A549 (cell line): ENCODE measurements around the gene RELL1. TPM values are rescaled to one million over a fixed set of nuclear protein-coding genes. Genes with fewer than 3 reads are reported as not detected.

Source experiments
- ATAC-seq, 2 experiments: fragments of 200-7000 bp in 1 of 2; fragments of >200 bp in 1 of 2; cut with Nextera tagmentation in 1 of 2; cut with Tn5 transposase in 1 of 2; 3 replicates each; pipeline versions ENCODE4 v1.8.0 to v1.9.1; 2018 to 2020; ENCODE audit warnings: mild to moderate bottlenecking in 1 of 2, moderate library complexity in 1 of 2
- CTCF ChIA-PET: fragments of 300-600 bp; sonication (Branson Sonifier 250); formaldehyde crosslinking; extraction: SDS; loops from one replicate; lab custom pipeline; 2021; ENCODE audit warnings: antibody characterized with exemption, inconsistent platforms; lab: Yijun Ruan, JAX
- POLR2A ChIA-PET: fragments of 350-600 bp; formaldehyde crosslinking; extraction: SDS; loops from one replicate; lab custom pipeline; 2021; ENCODE audit warnings: antibody characterized with exemption, inconsistent platforms; lab: Yijun Ruan, JAX
- DNase-seq, 2 experiments: peaks; one replicate each; pipeline versions ENCODE4 v3.0.0 to v3.0.0-alpha.2; 2011 to 2016; ENCODE audit warnings: low read depth in 1 of 2, low spot score in 1 of 2
- FAIRE-seq: peaks from 2 replicates; lab custom pipeline; 2011; peaks lifted over from hg19 to GRCh38; lab: Jason Lieb, UNC
- H3K27ac ChIP-seq, 2 experiments: fragments of >200 bp; sonication (Bioruptor Twin); formaldehyde crosslinking; 3 replicates each; pipeline ENCODE4 v1.5.1; 2016 to 2017
- H3K4me1 ChIP-seq: fragments of >200 bp; sonication (Bioruptor Twin); formaldehyde crosslinking; 3 replicates; pipeline ENCODE4 v1.6.1; 2016
- H3K4me2 ChIP-seq: fragments of >200 bp; sonication (Bioruptor Twin); formaldehyde crosslinking; 3 replicates; pipeline ENCODE4 v1.6.1; 2016
- H3K4me3 ChIP-seq: fragments of >200 bp; sonication (Bioruptor Twin); formaldehyde crosslinking; 3 replicates; pipeline ENCODE4 v1.5.1; 2016
- H3K9me3 ChIP-seq: fragments of >200 bp; sonication (Bioruptor Twin); formaldehyde crosslinking; 3 replicates; pipeline ENCODE4 v1.6.1; 2016
- CBX8 ChIP-seq: fragments of 200-600 bp; sonication (generic); IDR thresholded peaks from 2 replicates; pipeline ENCODE4 v1.6.1; 2016
- CEBPB ChIP-seq, 2 experiments: fragments of >200 bp in 1 of 2; sonication (Bioruptor Twin) in 1 of 2; formaldehyde crosslinking in 1 of 2; IDR thresholded peaks; 2 replicates each; pipeline ENCODE4 v1.6.1; 2012 to 2016
- EHF ChIP-seq: fragments of 250-450 bp; sonication (Bioruptor Pico); IDR thresholded peaks from 2 replicates; pipeline ENCODE4 v1.5.0; 2020; ENCODE audit warnings: mild to moderate bottlenecking
- ESRRA ChIP-seq: fragments of 150-350 bp; IDR thresholded peaks from 2 replicates; pipeline ENCODE4 v1.6.1; 2014; ENCODE audit warnings: mild to moderate bottlenecking, low read length, borderline replicate concordance
- FOSL2 ChIP-seq, 2 experiments: fragments of 450-650 bp in 1 of 2; fragments of >200 bp in 1 of 2; sonication (Bioruptor Twin) in 1 of 2; formaldehyde crosslinking; IDR thresholded peaks; 2 replicates each; pipeline versions ENCODE4 v1.5.0 to v1.6.1; 2016 to 2020; ENCODE audit warnings: mild to moderate bottlenecking in 1 of 2, moderate library complexity in 1 of 2
- JUN ChIP-seq, 2 experiments: fragments of >200 bp; sonication (Bioruptor Twin); formaldehyde crosslinking; IDR thresholded peaks; 2 replicates in 1 of 2; 3 replicates in 1 of 2; pipeline ENCODE4 v1.6.1; 2016 to 2017
- JUNB ChIP-seq: fragments of >200 bp; sonication (Bioruptor Twin); formaldehyde crosslinking; IDR thresholded peaks from 2 replicates; pipeline ENCODE4 v1.6.1; 2016
- MYC ChIP-seq: IDR thresholded peaks from 2 replicates; pipeline ENCODE4 v1.6.1; 2012; ENCODE audit warnings: mild to moderate bottlenecking, inconsistent platforms, low read length, improper control_type of control experiment, borderline replicate concordance
- POLR2A ChIP-seq: IDR thresholded peaks from 2 replicates; pipeline ENCODE4 v1.6.1; 2012; ENCODE audit warnings: mild to moderate bottlenecking, low read length
- RAD21 ChIP-seq, 2 experiments: fragments of >200 bp in 1 of 2; sonication (Bioruptor Twin) in 1 of 2; formaldehyde crosslinking in 1 of 2; IDR thresholded peaks in 1 of 2; conservative IDR thresholded peaks in 1 of 2; 2 replicates in 1 of 2; 3 replicates in 1 of 2; pipeline ENCODE4 v1.6.1; 2012 to 2018; ENCODE audit warnings: inconsistent platforms in 1 of 2
- SMC3 ChIP-seq: fragments of >200 bp; sonication (Bioruptor Twin); formaldehyde crosslinking; IDR thresholded peaks from 3 replicates; pipeline ENCODE4 v1.6.1; 2018; ENCODE audit warnings: inconsistent platforms
- TP53 ChIP-seq: fragments of 250-450 bp; sonication (Bioruptor Pico); IDR thresholded peaks from 2 replicates; pipeline ENCODE4 v1.5.0; 2021; ENCODE audit warnings: mild to moderate bottlenecking, moderate library complexity
- WGBS: methylation state at CpG from one replicate; pipeline ENCODE4 v1.1.6; 2017; ENCODE audit errors: missing lambda C conversion rate; 5-methylcytosine and 5-hydroxymethylcytosine counted together
- polyA plus RNA-seq, 4 experiments: library from polyadenylated mRNA; depleted of rRNA in 3 of 4; stranded (reverse); fragments of >200 nt; fragmentation: RNase III in 1 of 4; extraction: RNeasy Plus Mini Kit Qiagen cat#74134 plus additional on column Dnase treatment in 1 of 4; gene quantifications; 2 replicates in 3 of 4; 3 replicates in 1 of 4; pipeline ENCODE4 v1.2.3, GENCODE V29; 2011 to 2017
- TF ChIP-seq, protein P1 (sequence below): fragments of 200-600 bp; sonication (generic); IDR thresholded peaks from 2 replicates; pipeline ENCODE4 v1.6.1; 2016; ENCODE audit warnings: antibody characterized with exemption, mild to moderate bottlenecking, moderate library complexity
- TF ChIP-seq, protein P2 (sequence below): fragments of 250-450 bp; sonication (Bioruptor Pico); IDR thresholded peaks from 2 replicates; pipeline ENCODE4 v1.5.0; 2021; ENCODE audit warnings: mild to moderate bottlenecking, moderate library complexity, borderline replicate concordance
- TF ChIP-seq, protein P3 (sequence below): IDR thresholded peaks from 2 replicates; pipeline ENCODE4 v1.6.1; 2012
- TF ChIP-seq, protein P4 (sequence below): fragments of >200 bp; sonication (Bioruptor Twin); formaldehyde crosslinking; IDR thresholded peaks from 3 replicates; pipeline ENCODE4 v1.5.1; 2016

Gene RELL1
- polyA plus RNA-seq, 2 of the 4 experiments (the other 2 are of a cell fraction): 5.0 to 9.6 TPM

DNA sequence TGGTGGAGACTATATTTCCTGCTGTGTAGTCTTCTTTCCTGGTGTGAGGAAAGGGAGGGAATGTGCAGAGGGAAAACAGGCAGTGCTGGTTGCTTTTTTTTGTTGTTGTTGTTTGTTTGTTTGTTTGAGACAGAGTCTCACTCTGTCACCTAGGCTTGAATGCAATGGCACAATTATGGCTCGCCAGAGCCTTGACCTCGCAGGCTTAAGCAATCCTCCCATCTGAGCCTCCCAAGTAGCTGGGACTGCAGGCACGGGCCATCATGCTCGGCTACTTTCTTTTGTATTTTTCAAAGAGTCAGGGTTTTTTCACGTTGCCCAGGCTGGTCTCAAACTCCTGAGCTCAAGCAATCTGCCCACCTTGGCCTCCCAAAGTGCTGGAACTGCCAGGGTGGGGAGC lies 82.5 kb downstream of the RELL1 start (continued):
- TF ChIP-seq, protein P1, sequence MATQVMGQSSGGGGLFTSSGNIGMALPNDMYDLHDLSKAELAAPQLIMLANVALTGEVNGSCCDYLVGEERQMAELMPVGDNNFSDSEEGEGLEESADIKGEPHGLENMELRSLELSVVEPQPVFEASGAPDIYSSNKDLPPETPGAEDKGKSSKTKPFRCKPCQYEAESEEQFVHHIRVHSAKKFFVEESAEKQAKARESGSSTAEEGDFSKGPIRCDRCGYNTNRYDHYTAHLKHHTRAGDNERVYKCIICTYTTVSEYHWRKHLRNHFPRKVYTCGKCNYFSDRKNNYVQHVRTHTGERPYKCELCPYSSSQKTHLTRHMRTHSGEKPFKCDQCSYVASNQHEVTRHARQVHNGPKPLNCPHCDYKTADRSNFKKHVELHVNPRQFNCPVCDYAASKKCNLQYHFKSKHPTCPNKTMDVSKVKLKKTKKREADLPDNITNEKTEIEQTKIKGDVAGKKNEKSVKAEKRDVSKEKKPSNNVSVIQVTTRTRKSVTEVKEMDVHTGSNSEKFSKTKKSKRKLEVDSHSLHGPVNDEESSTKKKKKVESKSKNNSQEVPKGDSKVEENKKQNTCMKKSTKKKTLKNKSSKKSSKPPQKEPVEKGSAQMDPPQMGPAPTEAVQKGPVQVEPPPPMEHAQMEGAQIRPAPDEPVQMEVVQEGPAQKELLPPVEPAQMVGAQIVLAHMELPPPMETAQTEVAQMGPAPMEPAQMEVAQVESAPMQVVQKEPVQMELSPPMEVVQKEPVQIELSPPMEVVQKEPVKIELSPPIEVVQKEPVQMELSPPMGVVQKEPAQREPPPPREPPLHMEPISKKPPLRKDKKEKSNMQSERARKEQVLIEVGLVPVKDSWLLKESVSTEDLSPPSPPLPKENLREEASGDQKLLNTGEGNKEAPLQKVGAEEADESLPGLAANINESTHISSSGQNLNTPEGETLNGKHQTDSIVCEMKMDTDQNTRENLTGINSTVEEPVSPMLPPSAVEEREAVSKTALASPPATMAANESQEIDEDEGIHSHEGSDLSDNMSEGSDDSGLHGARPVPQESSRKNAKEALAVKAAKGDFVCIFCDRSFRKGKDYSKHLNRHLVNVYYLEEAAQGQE: no peak
- TF ChIP-seq CBX8 (no peak), TP53 (no peak), EHF (no peak), CEBPB (IDR thresholded peaks at IDR 0.05) (no peak), POLR2A (no peak), ESRRA (no peak), JUNB (no peak)
- TF ChIP-seq, protein P2, sequence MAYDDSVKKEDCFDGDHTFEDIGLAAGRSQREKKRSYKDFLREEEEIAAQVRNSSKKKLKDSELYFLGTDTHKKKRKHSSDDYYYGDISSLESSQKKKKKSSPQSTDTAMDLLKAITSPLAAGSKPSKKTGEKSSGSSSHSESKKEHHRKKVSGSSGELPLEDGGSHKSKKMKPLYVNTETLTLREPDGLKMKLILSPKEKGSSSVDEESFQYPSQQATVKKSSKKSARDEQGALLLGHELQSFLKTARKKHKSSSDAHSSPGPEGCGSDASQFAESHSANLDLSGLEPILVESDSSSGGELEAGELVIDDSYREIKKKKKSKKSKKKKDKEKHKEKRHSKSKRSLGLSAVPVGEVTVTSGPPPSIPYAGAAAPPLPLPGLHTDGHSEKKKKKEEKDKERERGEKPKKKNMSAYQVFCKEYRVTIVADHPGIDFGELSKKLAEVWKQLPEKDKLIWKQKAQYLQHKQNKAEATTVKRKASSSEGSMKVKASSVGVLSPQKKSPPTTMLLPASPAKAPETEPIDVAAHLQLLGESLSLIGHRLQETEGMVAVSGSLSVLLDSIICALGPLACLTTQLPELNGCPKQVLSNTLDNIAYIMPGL (CRISPR knock-in tag): no peak

DNA sequence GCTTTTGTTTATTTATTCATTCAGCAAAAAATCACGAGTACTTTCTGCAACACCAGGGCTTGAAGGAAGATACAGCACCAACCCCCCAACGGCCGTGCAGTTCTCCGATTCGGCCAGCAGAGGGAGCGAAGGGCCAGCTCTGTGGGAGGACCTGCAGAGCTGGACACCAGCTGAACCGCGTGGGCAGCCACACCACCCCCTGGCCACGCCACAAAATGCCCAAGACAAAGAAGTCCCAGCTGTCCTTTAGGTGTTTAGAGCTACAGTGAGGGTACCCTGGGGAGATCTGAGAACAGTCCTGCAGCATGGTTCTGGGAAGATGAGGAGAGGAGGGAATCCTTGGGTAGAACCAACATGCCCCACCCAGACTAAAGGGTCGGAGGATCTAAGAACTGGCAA lies 83.1 kb downstream of the RELL1 start:
- FAIRE-seq: no peak
- Histone ChIP-seq H3K4me2 (peak overlapping the region; percentile 51), H3K4me1 (peaks cover 10% of the 10 kb centered on the region; the same call in 1 of the 3 replicates), H3K4me3 (no peak overlapping the region), H3K9me3 (no peaks in the 10 kb centered on the region), H3K27ac (peak overlapping the region; percentile 25 to 71; a peak in 2 of 6 replicates)
- ChIA-PET POLR2A (interaction anchor here (1.4 kb wide), 1 partner anchor 199 kb away, joined by 4 read pairs; no protein-coding TSS in a partner anchor), CTCF (interaction anchor here (0.6 to 5.0 kb wide), 46 partner anchors 9 to 432 kb away, joined by 3 to 50 read pairs (median 4); partner anchors contain the start of gene RELL1)
- WGBS: 10% methylated on average over 10 of the region's 10 CpGs
- peak; percentile 96 for TF ChIP-seq SMC3
- TF ChIP-seq FOSL2 (IDR thresholded peaks at IDR 0.05): no peak
- TF ChIP-seq FOSL2 (CRISPR knock-in tag; IDR thresholded peaks at IDR 0.05): no peak
- peak; percentile 91 to 93 for TF ChIP-seq RAD21 (conservative IDR thresholded peaks at IDR 0.05 in 1 of 2, IDR thresholded peaks at IDR 0.05 in 1 of 2)
- TF ChIP-seq, protein P3, sequence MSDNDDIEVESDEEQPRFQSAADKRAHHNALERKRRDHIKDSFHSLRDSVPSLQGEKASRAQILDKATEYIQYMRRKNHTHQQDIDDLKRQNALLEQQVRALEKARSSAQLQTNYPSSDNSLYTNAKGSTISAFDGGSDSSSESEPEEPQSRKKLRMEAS: 0 out of 2 replicates have a peak, but pooled peaks have one; percentile 43
- no peak for TF ChIP-seq JUN (IDR thresholded peaks at IDR 0.05)
- 0 out of 2 replicates have a peak, but pooled peaks have one; percentile 40 for TF ChIP-seq MYC
- TF ChIP-seq, protein P4, sequence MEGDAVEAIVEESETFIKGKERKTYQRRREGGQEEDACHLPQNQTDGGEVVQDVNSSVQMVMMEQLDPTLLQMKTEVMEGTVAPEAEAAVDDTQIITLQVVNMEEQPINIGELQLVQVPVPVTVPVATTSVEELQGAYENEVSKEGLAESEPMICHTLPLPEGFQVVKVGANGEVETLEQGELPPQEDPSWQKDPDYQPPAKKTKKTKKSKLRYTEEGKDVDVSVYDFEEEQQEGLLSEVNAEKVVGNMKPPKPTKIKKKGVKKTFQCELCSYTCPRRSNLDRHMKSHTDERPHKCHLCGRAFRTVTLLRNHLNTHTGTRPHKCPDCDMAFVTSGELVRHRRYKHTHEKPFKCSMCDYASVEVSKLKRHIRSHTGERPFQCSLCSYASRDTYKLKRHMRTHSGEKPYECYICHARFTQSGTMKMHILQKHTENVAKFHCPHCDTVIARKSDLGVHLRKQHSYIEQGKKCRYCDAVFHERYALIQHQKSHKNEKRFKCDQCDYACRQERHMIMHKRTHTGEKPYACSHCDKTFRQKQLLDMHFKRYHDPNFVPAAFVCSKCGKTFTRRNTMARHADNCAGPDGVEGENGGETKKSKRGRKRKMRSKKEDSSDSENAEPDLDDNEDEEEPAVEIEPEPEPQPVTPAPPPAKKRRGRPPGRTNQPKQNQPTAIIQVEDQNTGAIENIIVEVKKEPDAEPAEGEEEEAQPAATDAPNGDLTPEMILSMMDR: peak; percentile 81
- DNase-seq: peak; percentile 60 to 64
- ATAC-seq: peak; percentile 95 to 96
